GM04503 (cell line): Measurements from ENCODE around the gene XCL2.
"Not testable (repeated sequence)": the region's sequence is repeated elsewhere in the genome, so short reads cannot be mapped to it uniquely, and the experiment has no call there.

Source experiments
- DNase-seq: peaks from one replicate; pipeline ENCODE4 v3.0.0-alpha.2; 2012; ENCODE audit warnings: low read depth

The XCL2 gene

GRCh38 chr1:168556647-168557046 is 12.8 kb upstream of the XCL2 start:
- DNase-seq, result no peak

GRCh38 chr1:168555508-168556046 is 11.8 kb upstream of the XCL2 start:
- no peak for DNase-seq

GRCh38 chr1:168554603-168555483 is 11.0 kb upstream of the XCL2 start:
- DNase-seq, result no peak

GRCh38 chr1:168553680-168554553 is 10.1 kb upstream of the XCL2 start:
- DNase-seq, result no peak

GRCh38 chr1:168552961-168553360 is 9.2 kb upstream of the XCL2 start:
- DNase-seq, result no peak

GRCh38 chr1:168551688-168552087 is 7.9 kb upstream of the XCL2 start:
- no peak for DNase-seq

GRCh38 chr1:168550971-168551370 is 7.2 kb upstream of the XCL2 start:
- DNase-seq, result no peak

GRCh38 chr1:168546553-168546895 is 2.7 kb upstream of the XCL2 start:
- DNase-seq, result not testable (repeated sequence)

- not testable (repeated sequence) for DNase-seq
These were observed 2.1 kb upstream of the XCL2 start for GRCh38 chr1:168545678-168546552.

- DNase-seq, result not testable (repeated sequence)
These were observed 819 bp downstream of the XCL2 start for GRCh38 chr1:168542978-168543377.

- DNase-seq, result not testable (repeated sequence)
These were observed 3.0 kb downstream of the XCL2 start for GRCh38 chr1:168540798-168541197.

GRCh38 chr1:168535536-168535935 is 8.3 kb downstream of the XCL2 start:
- DNase-seq, result no peak

GRCh38 chr1:168531615-168532345 is 12.0 kb downstream of the XCL2 start:
- DNase-seq, result no peak

GRCh38 chr1:168529518-168529917 is 14.3 kb downstream of the XCL2 start:
- no peak for DNase-seq

GRCh38 chr1:168521401-168522000 is 22.3 kb downstream of the XCL2 start:
- DNase-seq, result no peak

- DNase-seq, result no peak
These were observed 23.0 kb downstream of the XCL2 start for GRCh38 chr1:168520832-168521231.

GRCh38 chr1:168520052-168520751 is 23.6 kb downstream of the XCL2 start:
- no peak for DNase-seq

GRCh38 chr1:168518813-168519212 is 25.0 kb downstream of the XCL2 start:
- no peak for DNase-seq

GRCh38 chr1:168518201-168518689 is 25.6 kb downstream of the XCL2 start:
- DNase-seq, result no peak

- DNase-seq, result no peak
These were observed 29.3 kb downstream of the XCL2 start for GRCh38 chr1:168514455-168514854.
